T-cell (primary cell): ENCODE data around the gene TTLL8. TPM values are rescaled to one million over a fixed set of nuclear protein-coding genes. Genes with fewer than 3 reads are reported as not detected.

Source experiments
- ATAC-seq, 4 experiments: fragments of 200-7000 bp in 3 of 4; fragments of 150-1000 bp in 1 of 4; cut with Tn5 transposase; replicated peaks in 1 of 4; 1 replicate in 3 of 4; 2 replicates in 1 of 4; pipeline ENCODE4 v1.10.0; 2021; ENCODE audit warnings: moderate library complexity in 3 of 4, mild to moderate bottlenecking in 2 of 4, moderate number of reproducible peaks in 1 of 4
- CTCF ChIA-PET, 2 donors: fragments of 300-600 bp; sonication (Branson Sonifier 250); formaldehyde crosslinking; loops; one replicate each; lab custom pipeline; 2022; ENCODE audit warnings: antibody characterized with exemption in 2 of 2; lab: Charles Lee
- POLR2A ChIA-PET, 2 donors: fragments of 300-600 bp; sonication (Branson Sonifier 250); formaldehyde crosslinking; loops; one replicate each; lab custom pipeline; 2022; ENCODE audit warnings: antibody characterized with exemption in 2 of 2; lab: Charles Lee
- DNase-seq, 35 experiments: peaks; one replicate each; pipeline versions ENCODE4 v3.0.0 to v3.0.0-alpha.2; 2013 to 2023
- H3K27ac ChIP-seq: one replicate; pipeline ENCODE4 v1.5.1; 2013; ENCODE audit warnings: low read length
- H3K27me3 ChIP-seq, 2 experiments: replicated peaks in 1 of 2; 1 replicate in 1 of 2; 2 replicates in 1 of 2; pipeline versions ENCODE4 v1.6.1 to v1.7.0; 2013; ENCODE audit warnings: low read length in 1 of 2, mixed read lengths in 1 of 2; ENCODE audit not compliant: control insufficient read depth in 2 of 2, insufficient read depth in 2 of 2; ENCODE audit errors: extremely low read depth in 1 of 2
- H3K36me3 ChIP-seq, 2 donors: 1 replicate in 1 of 2; 2 replicates in 1 of 2; pipeline versions ENCODE4 v1.6.1 to v1.7.0; 2013; ENCODE audit warnings: low read length in 1 of 2; ENCODE audit not compliant: control insufficient read depth in 2 of 2, insufficient read depth in 1 of 2; ENCODE audit errors: extremely low read depth in 1 of 2
- H3K4me1 ChIP-seq, 2 experiments: 1 replicate in 1 of 2; 2 replicates in 1 of 2; pipeline versions ENCODE4 v1.6.1 to v1.7.0; 2013; ENCODE audit warnings: low read length in 2 of 2, mixed read lengths in 1 of 2; ENCODE audit not compliant: insufficient read depth in 2 of 2, control insufficient read depth in 1 of 2; ENCODE audit errors: extremely low read depth in 1 of 2
- H3K4me3 ChIP-seq, 2 donors: 1 replicate in 1 of 2; 2 replicates in 1 of 2; pipeline versions ENCODE4 v1.5.1 to v1.7.0; 2013; ENCODE audit warnings: mild to moderate bottlenecking in 2 of 2, low read length in 1 of 2, moderate library complexity in 1 of 2; ENCODE audit not compliant: control insufficient read depth in 1 of 2; ENCODE audit errors: extremely low read depth in 1 of 2
- H3K9me3 ChIP-seq: 2 replicates; pipeline ENCODE4 v1.7.0; 2013
- H3K27ac Mint-ChIP-seq, 2 donors: one replicate each; pipeline ENCODE4 v1.8.0; 2020 to 2021; ENCODE audit warnings: mild to moderate bottlenecking in 2 of 2, mixed read lengths in 2 of 2
- H3K27me3 Mint-ChIP-seq, 2 donors: one replicate each; pipeline ENCODE4 v1.8.0; 2021 to 2022; ENCODE audit warnings: mixed read lengths in 2 of 2
- H3K36me3 Mint-ChIP-seq: one replicate; pipeline ENCODE4 v1.8.0; 2021; ENCODE audit warnings: mixed read lengths
- H3K4me1 Mint-ChIP-seq, 3 donors: one replicate each; pipeline ENCODE4 v1.8.0; 2020 to 2022; ENCODE audit warnings: mixed read lengths in 3 of 3, mild to moderate bottlenecking in 1 of 3
- H3K4me3 Mint-ChIP-seq, 3 donors: one replicate each; pipeline ENCODE4 v1.8.0; 2020 to 2022; ENCODE audit warnings: mild to moderate bottlenecking in 3 of 3, mixed read lengths in 3 of 3, moderate library complexity in 3 of 3
- H3K9me3 Mint-ChIP-seq, 3 donors: one replicate each; pipeline ENCODE4 v1.8.0; 2020 to 2022; ENCODE audit warnings: mixed read lengths in 3 of 3
- WGBS: methylation state at CpG from one replicate; pipeline ENCODE4 v1.1.5; 2013; ENCODE audit warnings: missing lambda C conversion rate; ENCODE audit not compliant: insufficient coverage; 5-methylcytosine and 5-hydroxymethylcytosine counted together
- total RNA-seq, 35 experiments: library from RNA in 6 of 35; stranded (reverse) in 6 of 35; fragments of 120-200 nt in 1 of 35; gene quantifications; one replicate each; pipeline versions ENCODE4 v1.2.1 to v1.2.4 and lab custom pipeline; 2013 to 2026

TTLL8 gene
- total RNA-seq, 5 donors from 2014 or later (not counting 1 experiment from before 2014, with no cell fraction given): not detected

GRCh38 chr22:50046019-50046415, 12.1 kb downstream of the TTLL8 start:
- no peak for ATAC-seq
- H3K4me1 Mint-ChIP-seq: peaks cover 7 to 13% (median 10%) of the 10 kb centered on the region in 3 donors
- Histone ChIP-seq H3K27ac (no peak overlapping the region), H3K36me3 (no peaks in the 10 kb centered on the region), H3K9me3 (no peaks in the 10 kb centered on the region), H3K27me3 (peaks cover 0 to 53% of the 10 kb centered on the region in 2 experiments), H3K4me1 (peaks cover 0 to 12% of the 10 kb centered on the region in 2 experiments), H3K4me3 (no peak overlapping the region)
- H3K27ac Mint-ChIP-seq: no peak overlapping the region
- peaks cover 14 to 31% of the 10 kb centered on the region in 2 donors for H3K27me3 Mint-ChIP-seq
- POLR2A ChIA-PET: no interaction called here
- no peak for DNase-seq
- no peaks in the 10 kb centered on the region for H3K36me3 Mint-ChIP-seq
- H3K4me3 Mint-ChIP-seq: no peak overlapping the region
- H3K9me3 Mint-ChIP-seq: no peaks in the 10 kb centered on the region
- CTCF ChIA-PET: no interaction called here
- WGBS: 84% methylated on average over 14 of the region's 19 CpGs

- Histone ChIP-seq H3K9me3 (no peaks in the 10 kb centered on the region), H3K27ac (no peak overlapping the region), H3K36me3 (no peaks in the 10 kb centered on the region), H3K4me1 (peaks cover 0 to 12% of the 10 kb centered on the region in 2 experiments), H3K4me3 (no peak overlapping the region), H3K27me3 (peaks cover 0 to 57% of the 10 kb centered on the region in 2 experiments)
- 81% methylated on average over 25 of the region's 35 CpGs for WGBS
- no peak for ATAC-seq
- no peaks in the 10 kb centered on the region for H3K9me3 Mint-ChIP-seq
- CTCF ChIA-PET: no interaction called here
- POLR2A ChIA-PET: no interaction called here
- H3K4me1 Mint-ChIP-seq: peaks cover 7 to 13% (median 10%) of the 10 kb centered on the region in 3 donors
- DNase-seq: no peak
- H3K36me3 Mint-ChIP-seq: no peaks in the 10 kb centered on the region
- peaks cover 10 to 28% of the 10 kb centered on the region in 2 donors for H3K27me3 Mint-ChIP-seq
- H3K4me3 Mint-ChIP-seq: no peak overlapping the region
- H3K27ac Mint-ChIP-seq: no peak overlapping the region
These were observed 12.7 kb downstream of the TTLL8 start for GRCh38 chr22:50045211-50046018.

- Mint-ChIP-seq H3K27me3 (peaks cover 10 to 25% of the 10 kb centered on the region in 2 donors), H3K9me3 (no peaks in the 10 kb centered on the region), H3K27ac (no peak overlapping the region), H3K36me3 (no peaks in the 10 kb centered on the region), H3K4me3 (no peak overlapping the region), H3K4me1 (peaks cover 7 to 13% (median 10%) of the 10 kb centered on the region in 3 donors)
- Histone ChIP-seq H3K27me3 (peaks cover 0 to 63% of the 10 kb centered on the region in 2 experiments), H3K36me3 (no peaks in the 10 kb centered on the region), H3K27ac (no peak overlapping the region), H3K4me1 (peaks cover 0 to 12% of the 10 kb centered on the region in 2 experiments), H3K4me3 (no peak overlapping the region), H3K9me3 (no peaks in the 10 kb centered on the region)
- POLR2A ChIA-PET: no interaction called here
- CTCF ChIA-PET: no interaction called here
- DNase-seq (no peak), ATAC-seq (peak in 1 of 4 experiments; percentile 16)
- WGBS: 3% methylated on average over 19 of the region's 30 CpGs
These were observed 13.5 kb downstream of the TTLL8 start for GRCh38 chr22:50044485-50045118.

- Mint-ChIP-seq H3K4me3 (no peak overlapping the region), H3K36me3 (no peaks in the 10 kb centered on the region), H3K4me1 (peaks cover 7 to 13% (median 10%) of the 10 kb centered on the region in 3 donors), H3K27me3 (peaks cover 10 to 25% of the 10 kb centered on the region in 2 donors), H3K27ac (no peak overlapping the region), H3K9me3 (peaks cover 3 to 11% (median 7%) of the 10 kb centered on the region in 3 donors)
- Histone ChIP-seq H3K36me3 (no peaks in the 10 kb centered on the region), H3K9me3 (no peaks in the 10 kb centered on the region), H3K4me1 (peaks cover 0 to 12% of the 10 kb centered on the region in 2 experiments), H3K4me3 (no peak overlapping the region), H3K27ac (no peak overlapping the region), H3K27me3 (peaks cover 0 to 42% of the 10 kb centered on the region in 2 experiments)
- POLR2A ChIA-PET: no interaction called here
- 75% methylated on average over 16 of the region's 17 CpGs for WGBS
- CTCF ChIA-PET: no interaction called here
- ATAC-seq (no peak), DNase-seq (no peak)
These were observed 16.6 kb downstream of the TTLL8 start for GRCh38 chr22:50041361-50042065.

DNA sequence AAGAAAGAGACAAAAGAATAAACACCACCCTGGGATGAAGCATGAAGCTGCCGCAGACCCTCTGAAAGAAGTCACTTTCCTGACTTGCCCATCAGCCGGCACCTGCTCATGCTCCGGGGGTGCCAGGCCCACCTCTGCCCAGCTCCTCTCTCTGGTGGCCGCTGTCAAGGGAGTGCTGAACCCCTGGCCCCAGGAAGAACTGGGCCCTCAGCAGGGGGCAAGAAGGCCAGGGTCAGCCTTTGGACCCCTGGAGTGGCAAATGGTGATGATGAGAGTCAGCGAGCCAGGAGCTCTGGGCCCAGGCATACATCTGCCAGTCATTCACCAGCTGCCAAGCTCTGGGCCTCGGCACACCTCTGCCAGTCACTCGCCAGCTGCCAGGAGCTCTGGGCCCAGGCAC, 17.4 kb downstream of the TTLL8 start:
- peaks cover 0 to 12% of the 10 kb centered on the region in 2 experiments for H3K4me1 ChIP-seq
- no peaks in the 10 kb centered on the region for H3K9me3 ChIP-seq
- ATAC-seq (no peak), DNase-seq (no peak)
- Mint-ChIP-seq H3K27me3 (peaks cover 10 to 25% of the 10 kb centered on the region in 2 donors), H3K9me3 (peaks cover 3 to 11% (median 7%) of the 10 kb centered on the region in 3 donors), H3K4me1 (peaks cover 7 to 15% (median 10%) of the 10 kb centered on the region in 3 donors), H3K4me3 (no peak overlapping the region), H3K36me3 (no peaks in the 10 kb centered on the region), H3K27ac (no peak overlapping the region)
- no peak overlapping the region for H3K27ac ChIP-seq
- peaks cover 0 to 44% of the 10 kb centered on the region in 2 experiments for H3K27me3 ChIP-seq
- CTCF ChIA-PET: no interaction called here
- H3K4me3 ChIP-seq: no peak overlapping the region
- POLR2A ChIA-PET: no interaction called here
- H3K36me3 ChIP-seq: no peaks in the 10 kb centered on the region
- WGBS: 97% methylated on average over 7 of the region's 7 CpGs
